ENCODE results near the gene SLC35F4. TPM values are rescaled to one million over a fixed set of nuclear protein-coding genes. Genes with fewer than 3 reads are reported as not detected.

SLC35F4 gene
- total and polyA plus RNA-seq, 11 donors = not detected

- H3K36me3 ChIP-seq = no peaks in the 10 kb centered on the region
- no peak overlapping the region for H3K4me3 ChIP-seq
- WGBS, 4 donors = 43 to 52% (median 47%) methylated on average over 3 of the region's 3 CpGs
- intact Hi-C loops (cut with DNase I) = loop anchor here in 1 of 10 donors (10.0 kb wide), 1 partner anchor 386 kb away; no protein-coding TSS in a partner anchor
- peaks cover 0 to 48% (median 9%) of the 10 kb centered on the region in 9 donors for H3K27me3 ChIP-seq
- H3K27ac ChIP-seq = no peak overlapping the region
- ATAC-seq (no peak), DNase-seq (no peak)
- H3K4me1 ChIP-seq = peaks cover 0 to 5% (median 0%) of the 10 kb centered on the region in 12 donors
- TF ChIP-seq, protein P1, sequence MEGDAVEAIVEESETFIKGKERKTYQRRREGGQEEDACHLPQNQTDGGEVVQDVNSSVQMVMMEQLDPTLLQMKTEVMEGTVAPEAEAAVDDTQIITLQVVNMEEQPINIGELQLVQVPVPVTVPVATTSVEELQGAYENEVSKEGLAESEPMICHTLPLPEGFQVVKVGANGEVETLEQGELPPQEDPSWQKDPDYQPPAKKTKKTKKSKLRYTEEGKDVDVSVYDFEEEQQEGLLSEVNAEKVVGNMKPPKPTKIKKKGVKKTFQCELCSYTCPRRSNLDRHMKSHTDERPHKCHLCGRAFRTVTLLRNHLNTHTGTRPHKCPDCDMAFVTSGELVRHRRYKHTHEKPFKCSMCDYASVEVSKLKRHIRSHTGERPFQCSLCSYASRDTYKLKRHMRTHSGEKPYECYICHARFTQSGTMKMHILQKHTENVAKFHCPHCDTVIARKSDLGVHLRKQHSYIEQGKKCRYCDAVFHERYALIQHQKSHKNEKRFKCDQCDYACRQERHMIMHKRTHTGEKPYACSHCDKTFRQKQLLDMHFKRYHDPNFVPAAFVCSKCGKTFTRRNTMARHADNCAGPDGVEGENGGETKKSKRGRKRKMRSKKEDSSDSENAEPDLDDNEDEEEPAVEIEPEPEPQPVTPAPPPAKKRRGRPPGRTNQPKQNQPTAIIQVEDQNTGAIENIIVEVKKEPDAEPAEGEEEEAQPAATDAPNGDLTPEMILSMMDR (IDR thresholded peaks at IDR 0.05) = no peak
- TF ChIP-seq POLR2A (IDR thresholded peaks at IDR 0.05) = no peak
- no peaks in the 10 kb centered on the region for H3K9me3 ChIP-seq
Measured at GRCh38 chr14:57870686-57871457, 5.0 kb upstream of the SLC35F4 start.

- DNase-seq (no peak), ATAC-seq (no peak)
- Histone ChIP-seq H3K9me3 (no peaks in the 10 kb centered on the region), H3K4me1 (peaks cover 0 to 15% (median 7%) of the 10 kb centered on the region in 12 donors), H3K4me3 (no peak overlapping the region), H3K27me3 (peaks cover 11 to 60% (median 22%) of the 10 kb centered on the region in 9 donors), H3K27ac (no peak overlapping the region), H3K36me3 (no peaks in the 10 kb centered on the region)
- no peak for TF ChIP-seq POLR2A (IDR thresholded peaks at IDR 0.05)
- TF ChIP-seq, protein P1 (IDR thresholded peaks at IDR 0.05) = no peak
- intact Hi-C loops (cut with DNase I) = loop anchor here in 1 of 10 donors (10.0 kb wide), 1 partner anchor 385 kb away; no protein-coding TSS in a partner anchor
Measured at GRCh38 chr14:57869617-57870016, 3.7 kb upstream of the SLC35F4 start.

DNA sequence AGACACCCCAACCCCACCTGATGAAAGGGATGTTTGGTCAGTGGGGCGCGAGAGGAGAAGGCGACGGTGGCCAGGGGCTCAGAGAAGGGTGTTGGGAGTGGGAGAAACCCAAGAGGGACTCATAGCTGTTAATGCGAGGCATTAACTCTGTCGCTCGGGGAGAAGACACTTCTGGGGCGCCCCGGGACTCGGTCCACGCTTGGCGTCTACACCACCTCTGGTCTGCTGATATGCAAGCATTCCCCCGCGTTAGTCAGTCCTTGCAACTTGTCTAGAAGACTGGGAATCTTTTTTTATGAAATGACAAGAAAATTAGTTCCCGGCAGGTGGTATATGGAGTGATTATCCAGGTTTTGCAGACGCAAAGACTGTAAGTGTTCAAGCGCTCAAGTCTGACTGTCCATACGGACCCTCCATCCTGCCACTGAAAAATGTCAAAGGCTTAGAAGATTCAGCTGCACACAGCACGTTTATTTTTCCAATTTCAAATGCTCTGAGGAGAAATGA lies 360 bp upstream of the SLC35F4 start:
- Histone ChIP-seq H3K4me1 (peaks cover 0 to 15% (median 7%) of the 10 kb centered on the region in 12 donors), H3K4me3 (peak overlapping the region in 1 of 12 donors; percentile 22), H3K9me3 (no peaks in the 10 kb centered on the region), H3K27me3 (peaks cover 14 to 79% (median 40%) of the 10 kb centered on the region in 9 donors), H3K36me3 (no peaks in the 10 kb centered on the region), H3K27ac (no peak overlapping the region)
- WGBS, 4 donors = 16 to 22% (median 20%) methylated on average over 14 to 19 of the region's 19 CpGs
- intact Hi-C loops (cut with DNase I) = no loop called here
- ATAC-seq (no peak), DNase-seq (no peak)
- TF ChIP-seq, protein P1 (IDR thresholded peaks at IDR 0.05) = no peak
- no peak for TF ChIP-seq POLR2A (IDR thresholded peaks at IDR 0.05)

DNA sequence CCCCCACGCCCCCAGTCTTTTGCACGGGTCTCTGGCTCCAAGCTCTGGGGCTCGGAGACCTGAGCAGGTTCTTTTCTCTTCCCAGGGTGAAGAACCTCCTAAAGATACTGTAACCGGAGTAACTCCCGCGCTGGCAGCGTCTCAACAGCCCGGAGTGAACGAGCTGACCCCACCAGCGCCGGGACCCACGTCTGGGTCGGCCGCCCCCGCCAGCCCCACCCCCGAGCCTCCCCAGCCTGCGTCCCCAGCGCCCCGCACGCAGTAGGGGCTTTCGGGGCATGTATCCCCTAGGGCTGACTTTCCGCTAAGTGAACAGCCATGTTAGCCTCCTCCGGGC lies 858 bp downstream of the SLC35F4 start:
- WGBS, 4 donors = 0 to 4% (median 3%) methylated on average over 5 to 23 of the region's 23 CpGs
- no peak overlapping the region for H3K27ac ChIP-seq
- no peaks in the 10 kb centered on the region for H3K9me3 ChIP-seq
- intact Hi-C loops (cut with DNase I) = no loop called here
- H3K27me3 ChIP-seq = peaks cover 14 to 77% (median 45%) of the 10 kb centered on the region in 9 donors
- peaks cover 0 to 15% (median 7%) of the 10 kb centered on the region in 12 donors for H3K4me1 ChIP-seq
- H3K4me3 ChIP-seq = peak overlapping the region in 2 of 12 donors; percentile 17 to 29
- H3K36me3 ChIP-seq = no peaks in the 10 kb centered on the region
- no peak for DNase-seq
- TF ChIP-seq, protein P1 (IDR thresholded peaks at IDR 0.05) = no peak
- TF ChIP-seq POLR2A (IDR thresholded peaks at IDR 0.05) = no peak
- ATAC-seq = no peak
